Posterior vena cava (tissue), 2 donors: ENCODE results near the gene CCNL2. TPM values are rescaled to one million over a fixed set of nuclear protein-coding genes. Genes with fewer than 3 reads are reported as not detected.

Source experiments
- DNase-seq: peaks from one replicate; pipeline ENCODE4 v3.0.0-alpha.2; 2020; ENCODE audit warnings: low spot score
- intact Hi-C, 2 donors: fragments of 100-400 bp; cut with DNase I; formaldehyde crosslinking; loops; one replicate each; pipeline versions ENCODE4 v1.14.1 to v1.14.2; 2022 to 2023
- total RNA-seq, 2 donors: library from RNA; stranded (reverse); fragmentation: NEBNext Ultra II Directional; extraction: Animal tissue kit (Norgen Biotek cat#: 25700); gene quantifications; one replicate each; pipeline ENCODE4 v1.2.1, GENCODE V29; 2021
- donor health status: DM: yes; HTN: yes; CAD: no.
- donor health status: DM: yes; HTN: yes; CAD: no.

The CCNL2 gene
- total RNA-seq, 2 donors from 2014 or later: 102 to 109 TPM

DNA sequence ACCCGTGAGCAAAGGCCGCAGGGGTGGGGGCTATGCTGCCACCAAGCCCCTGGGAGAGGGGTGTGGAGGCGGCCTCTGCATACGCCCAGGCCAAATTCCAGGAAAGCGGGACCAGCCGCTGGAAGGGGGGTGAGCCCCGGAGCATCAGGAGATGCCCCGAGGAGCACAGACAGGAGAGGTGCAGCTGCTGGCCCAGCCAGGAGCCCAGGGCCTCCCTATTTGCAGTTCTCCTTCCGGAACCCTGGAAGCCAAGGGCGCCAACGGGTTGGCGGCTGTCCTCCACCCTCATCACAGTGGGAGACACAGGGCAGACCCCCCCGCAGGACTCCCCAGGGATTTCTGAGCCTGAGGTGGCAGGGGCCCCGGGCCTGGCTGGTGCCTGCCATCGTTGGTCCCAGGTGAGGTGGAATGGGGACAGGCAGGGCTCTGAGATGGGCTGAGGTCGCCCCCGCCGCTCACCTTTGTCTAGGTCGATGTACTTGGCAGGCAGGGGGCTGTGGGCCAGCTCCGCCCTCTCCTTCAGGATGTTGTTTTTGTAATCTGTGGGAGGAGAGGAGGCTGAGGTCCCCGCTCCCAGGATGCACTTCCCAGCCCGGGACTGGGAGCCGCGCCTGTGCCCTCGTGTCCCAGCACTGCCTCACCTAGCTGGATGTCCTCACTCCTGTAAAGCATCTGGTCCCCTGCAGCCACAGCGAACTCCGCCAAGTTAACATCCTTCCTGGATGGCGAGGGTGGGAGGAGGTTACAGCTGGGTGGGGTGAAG lies 45.6 kb downstream of the CCNL2 start:
- no peak for DNase-seq
- intact Hi-C loops: no loop called here

DNA sequence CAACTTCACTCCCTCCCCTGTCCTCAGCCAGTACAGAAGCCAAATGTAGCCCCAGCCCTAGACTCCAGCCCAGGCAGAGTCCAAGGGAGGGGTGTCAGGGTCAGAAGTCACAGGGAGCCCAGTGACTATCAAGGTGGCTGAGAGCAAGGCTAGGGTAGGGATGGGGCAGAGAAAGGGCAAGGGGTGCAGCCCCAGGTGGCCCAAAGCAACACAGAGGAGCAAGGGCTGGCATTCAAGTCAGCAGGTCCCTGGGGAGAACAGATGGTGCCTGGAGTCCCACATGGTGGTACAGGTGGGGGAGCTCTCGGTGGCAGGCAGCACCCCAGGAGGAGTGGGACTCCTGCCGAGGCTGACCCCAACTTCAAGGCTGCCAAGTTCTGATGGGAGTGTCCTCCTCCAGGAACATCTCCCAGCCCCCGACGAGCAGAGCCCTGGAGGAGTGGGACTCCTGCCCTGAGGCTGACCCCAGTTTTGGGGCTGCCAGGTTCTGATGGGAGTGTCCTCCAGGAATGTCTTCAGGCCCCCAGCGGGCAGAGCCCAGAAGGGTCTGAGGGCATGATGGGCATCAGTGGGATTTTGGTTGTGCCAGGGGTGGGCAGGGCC lies 46.2 kb downstream of the CCNL2 start:
- intact Hi-C loops: no loop called here
- no peak for DNase-seq

DNA sequence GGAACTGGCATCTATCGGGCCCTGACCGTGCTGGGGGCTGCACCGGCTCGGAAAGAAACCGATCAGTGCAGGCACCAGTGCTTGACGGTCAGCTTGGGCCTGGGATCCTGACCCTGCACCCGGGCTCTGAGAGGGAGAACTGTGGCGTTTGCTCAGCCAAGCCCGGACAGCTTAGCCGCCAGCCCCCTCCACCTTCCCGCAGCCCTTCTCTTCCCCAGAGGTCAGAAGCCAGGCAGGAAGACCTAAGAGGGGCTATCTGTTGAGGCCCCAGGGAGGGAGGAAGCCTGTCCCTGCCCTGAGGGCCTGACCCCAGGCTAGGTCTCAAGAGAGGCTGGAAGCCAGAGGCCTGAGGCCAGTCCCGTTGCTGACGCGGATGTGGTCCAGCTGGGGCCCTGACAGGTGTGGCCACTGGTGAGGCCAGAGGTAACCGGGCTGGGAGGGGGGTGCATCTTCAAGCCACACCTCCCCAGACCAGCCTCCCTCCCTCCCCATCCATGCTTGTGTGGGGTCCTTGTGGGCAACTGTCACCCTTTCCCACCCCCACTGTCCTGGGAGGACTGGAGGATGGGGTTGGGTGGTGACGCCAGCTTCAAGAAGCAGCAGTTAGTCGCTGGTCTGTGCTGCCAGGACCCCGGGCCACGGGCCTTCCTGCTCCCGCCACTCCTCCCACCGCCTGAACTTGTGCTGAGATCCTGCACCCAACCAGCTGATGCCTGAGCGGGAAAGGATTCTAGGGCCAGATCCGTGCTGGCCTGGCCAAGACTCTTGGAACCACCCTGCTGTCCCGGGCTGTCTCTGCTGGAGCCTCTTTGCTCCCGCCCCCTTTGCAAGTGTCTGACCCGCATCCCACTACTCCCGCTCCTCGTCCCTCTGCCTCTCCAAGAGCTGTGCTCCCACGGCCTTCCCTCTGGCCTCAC lies 47.4 kb downstream of the CCNL2 start:
- no peak for DNase-seq
- intact Hi-C loops: no loop called here

DNA sequence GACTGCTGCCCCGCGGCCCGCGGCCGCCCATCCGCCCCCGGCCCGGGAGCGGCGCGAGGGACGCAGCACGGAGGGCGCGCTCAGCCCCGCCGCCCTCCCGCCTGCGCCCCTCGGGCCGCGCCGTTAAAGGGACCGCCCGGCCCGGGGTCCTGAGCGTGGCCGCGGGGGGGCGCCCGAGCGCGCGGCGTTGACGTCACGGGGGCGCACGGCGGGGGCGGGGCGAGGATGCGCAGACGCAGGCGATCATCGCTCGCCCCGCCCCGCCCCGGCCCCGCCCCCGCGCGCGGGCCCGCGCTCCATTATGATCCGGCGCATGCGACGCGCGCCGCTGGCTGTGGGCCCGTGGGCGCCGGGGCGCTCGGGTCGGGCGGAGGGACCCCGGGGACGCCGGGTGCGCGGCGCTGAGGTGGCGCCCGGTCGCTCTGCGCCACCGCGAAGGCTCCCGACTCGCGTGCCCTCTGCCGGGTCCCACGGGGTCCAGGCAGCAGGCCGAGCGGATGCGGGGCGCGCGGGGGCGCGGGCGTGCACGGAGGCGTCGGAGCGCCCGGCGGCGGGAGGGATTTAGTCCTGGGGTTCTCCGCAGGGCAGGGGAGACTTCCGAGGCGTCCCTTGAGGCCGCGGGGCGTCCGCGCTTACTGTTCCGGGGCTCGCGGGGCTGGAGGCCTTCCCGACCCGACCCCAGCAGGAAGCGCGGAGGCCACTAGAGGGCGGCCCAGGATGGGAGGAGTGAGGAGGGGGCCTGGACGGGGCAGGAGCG lies 49.7 kb downstream of the CCNL2 start, which contains the start of gene DVL1:
Gene DVL1 (minus strand): TSS at position 163 of the 757 bp plus-strand sequence. CDS start 353 bp downstream, outside the sequence.
- DNase-seq: no peak
- intact Hi-C loops: loop anchor here in 1 of 2 donors (5.0 kb wide), 1 partner anchor 37 kb away; no protein-coding TSS in a partner anchor

DNA sequence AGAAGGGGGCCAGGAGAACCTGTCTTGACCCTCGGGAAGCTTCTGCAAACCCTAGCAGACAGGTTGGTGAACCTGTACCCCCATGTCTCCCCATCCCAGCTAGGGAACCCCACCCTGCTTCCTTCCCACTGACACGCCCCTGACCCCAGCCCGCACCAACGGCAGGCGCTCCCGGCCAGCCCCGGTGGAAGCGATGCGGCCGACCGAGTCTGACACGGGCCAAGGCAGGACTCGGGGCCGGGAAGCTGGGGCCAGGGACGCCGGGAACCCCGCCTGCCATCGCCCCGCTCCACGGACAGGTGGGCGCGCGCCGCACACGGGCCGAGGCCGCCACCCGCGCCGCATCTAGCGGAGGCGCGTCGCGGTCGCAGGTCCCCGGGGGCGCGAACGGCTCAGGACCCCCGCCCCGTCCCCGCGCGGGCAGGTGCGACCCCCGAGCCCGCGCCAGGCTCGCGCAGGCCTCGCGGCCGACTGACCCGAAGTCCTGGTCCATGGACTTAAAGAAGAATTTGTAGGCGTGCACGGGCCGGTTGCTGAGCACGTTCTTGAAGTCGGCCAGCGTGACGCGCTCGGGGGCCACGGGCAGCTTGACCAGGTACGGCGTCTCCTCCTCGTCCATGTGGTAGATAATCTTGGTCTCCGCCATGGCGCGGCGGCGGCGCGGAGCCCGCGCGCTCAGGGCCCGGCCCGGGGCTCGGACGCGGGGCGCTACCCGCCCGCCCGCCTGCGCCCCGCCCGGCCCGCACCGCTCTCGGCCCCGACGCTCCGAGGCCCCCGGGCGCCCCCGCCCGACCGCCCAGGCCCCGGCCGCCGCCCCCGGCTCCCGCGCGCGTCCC lies 50.5 kb downstream of the CCNL2 start:
- no peak for DNase-seq
- intact Hi-C loops: loop anchor here in 1 of 2 donors (5.0 kb wide), 1 partner anchor 36 kb away; no protein-coding TSS in a partner anchor

DNA sequence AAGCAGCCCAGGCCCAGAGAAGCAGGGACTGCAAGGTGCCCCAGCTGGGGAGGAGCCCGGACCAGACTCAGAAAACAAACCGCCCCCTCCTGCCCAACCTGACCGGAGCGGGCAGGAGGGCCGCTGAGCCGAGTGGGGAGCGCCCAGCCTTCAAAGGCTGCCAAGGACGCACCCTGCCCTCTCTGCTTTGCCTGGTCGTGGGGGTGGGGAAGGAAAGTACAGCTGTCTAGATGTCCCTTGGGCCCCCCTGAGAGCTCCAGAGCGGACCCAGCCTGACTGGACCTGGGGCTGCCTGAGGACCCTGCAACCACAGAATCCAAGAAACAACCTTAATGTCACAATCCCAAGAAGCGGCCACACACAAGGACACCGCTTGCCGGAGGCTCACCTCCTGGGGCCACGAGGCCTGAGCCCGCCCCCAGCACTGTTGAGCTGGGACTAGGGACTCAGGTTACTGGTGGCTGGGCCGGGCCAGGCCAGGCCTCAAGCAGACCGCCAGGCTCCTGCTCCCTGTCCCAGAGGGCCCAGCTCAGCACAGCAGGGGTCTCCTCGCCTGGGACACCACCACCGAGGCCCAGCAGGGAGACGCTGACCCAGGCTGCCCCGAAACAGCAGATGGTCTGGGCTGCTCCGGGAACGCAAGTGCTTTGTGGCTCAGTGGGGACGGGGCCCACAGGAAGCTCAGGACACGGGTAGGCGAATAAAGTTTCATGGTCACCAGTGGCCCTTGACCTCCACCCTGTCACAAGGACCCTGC lies 51.3 kb downstream of the CCNL2 start:
- no peak for DNase-seq
- intact Hi-C loops: loop anchor here in 1 of 2 donors (5.0 kb wide), 1 partner anchor 36 kb away; no protein-coding TSS in a partner anchor

DNA sequence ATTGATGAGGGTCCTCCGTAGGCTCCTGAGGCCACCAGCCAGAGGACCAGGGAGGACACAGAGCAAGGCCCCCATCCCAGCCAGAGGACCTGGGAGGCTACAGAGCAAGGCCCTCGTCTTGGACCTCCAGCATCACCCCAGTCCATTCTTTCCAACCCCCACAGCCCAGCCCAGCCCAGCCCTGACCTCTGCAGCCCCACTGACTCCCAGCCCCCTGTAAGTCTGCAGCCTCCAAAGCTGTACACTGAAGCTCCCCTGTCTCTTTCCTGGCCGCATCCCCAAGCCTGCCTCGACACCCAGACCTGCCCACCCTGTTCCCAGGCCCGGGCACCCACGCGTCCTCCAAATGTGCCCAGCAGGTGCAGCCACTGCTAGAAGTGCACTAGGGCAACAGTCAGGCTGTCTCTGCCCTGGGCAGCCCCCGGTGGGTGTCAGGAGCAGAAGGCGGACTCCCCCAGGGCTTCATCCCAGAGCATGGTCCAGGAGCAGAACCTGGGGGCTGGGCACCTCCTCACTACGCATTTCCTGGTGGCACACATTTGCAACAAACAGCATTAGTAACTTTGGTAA lies 52.0 kb downstream of the CCNL2 start:
- intact Hi-C loops: loop anchor here in 1 of 2 donors (5.0 kb wide), 1 partner anchor 35 kb away; no protein-coding TSS in a partner anchor
- no peak for DNase-seq

DNA sequence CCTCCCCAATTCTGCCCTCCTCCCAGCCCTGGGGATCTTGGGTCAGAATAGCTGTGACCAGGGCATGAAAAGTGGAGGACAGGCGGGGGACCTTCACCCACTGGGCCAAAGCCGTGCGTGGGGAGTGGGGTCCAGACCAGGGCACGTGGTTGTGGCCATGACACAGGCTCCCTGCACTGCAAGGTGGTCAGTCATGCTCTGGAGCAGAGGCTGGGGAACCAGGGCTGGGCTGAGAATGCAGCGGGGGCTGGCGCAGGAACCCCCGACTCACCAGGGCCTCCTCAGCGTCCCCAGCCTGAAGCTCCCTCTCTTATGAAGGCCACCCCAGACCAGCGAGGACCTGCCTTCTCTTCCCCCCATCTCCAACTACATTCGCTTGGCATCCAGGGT lies 52.6 kb downstream of the CCNL2 start:
- intact Hi-C loops: loop anchor here in 1 of 2 donors (5.0 kb wide), 1 partner anchor 34 kb away; no protein-coding TSS in a partner anchor
- no peak for DNase-seq

DNA sequence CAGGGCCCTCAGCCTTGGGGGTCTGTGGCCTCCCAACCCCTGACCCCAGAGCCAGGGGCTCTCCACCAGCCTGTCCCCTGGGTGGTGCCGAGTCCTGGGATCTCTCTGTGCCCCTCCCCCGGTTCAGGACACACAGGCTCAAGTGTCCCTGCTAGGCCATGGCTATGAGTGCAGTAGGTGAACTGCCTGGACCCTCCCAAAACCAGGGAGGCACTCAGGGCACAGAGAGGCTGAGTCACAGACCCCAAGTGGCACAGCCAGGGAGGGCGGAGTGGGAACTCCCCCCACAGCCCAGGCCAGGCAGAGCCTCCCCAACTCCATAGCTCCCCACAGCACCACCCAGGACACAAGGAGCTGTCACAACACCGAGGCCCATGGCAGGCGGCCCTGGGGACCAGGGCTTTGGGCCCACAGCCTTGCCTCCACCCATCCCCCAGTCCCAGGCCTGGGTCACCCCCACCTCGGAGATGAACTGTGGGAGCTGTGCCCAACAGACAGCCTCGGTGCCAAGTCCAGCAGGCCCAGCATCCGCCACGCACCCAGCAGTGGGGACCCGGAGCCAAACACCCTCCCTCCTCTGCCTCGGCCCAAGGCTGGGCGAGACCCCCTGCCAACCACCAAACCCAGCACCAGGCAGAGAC lies 53.2 kb downstream of the CCNL2 start:
- intact Hi-C loops: loop anchor here in 1 of 2 donors (5.0 kb wide), 1 partner anchor 34 kb away; no protein-coding TSS in a partner anchor
- DNase-seq: no peak

DNA sequence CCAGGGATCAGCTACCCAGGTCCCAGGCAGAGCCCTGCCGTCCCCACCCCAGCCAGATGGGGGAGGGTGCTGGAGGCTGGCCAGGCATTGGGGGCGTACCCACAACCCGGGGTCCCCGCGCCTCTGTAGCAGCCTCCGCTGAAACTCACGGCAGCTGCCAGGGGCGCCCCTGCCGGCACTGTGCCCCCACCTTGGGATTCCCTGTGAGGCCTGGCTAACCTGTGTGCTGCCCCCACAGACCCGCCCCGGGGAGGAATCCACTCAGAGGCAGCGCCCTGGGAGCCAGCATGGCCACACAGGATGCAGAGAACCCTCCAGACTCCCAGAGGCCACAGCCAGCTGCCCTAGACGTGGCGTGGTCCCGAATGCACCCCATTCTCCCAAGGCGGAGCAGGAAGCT lies 53.8 kb downstream of the CCNL2 start:
- DNase-seq: no peak
- intact Hi-C loops: loop anchor here in 1 of 2 donors (5.0 kb wide), 1 partner anchor 33 kb away; no protein-coding TSS in a partner anchor

DNA sequence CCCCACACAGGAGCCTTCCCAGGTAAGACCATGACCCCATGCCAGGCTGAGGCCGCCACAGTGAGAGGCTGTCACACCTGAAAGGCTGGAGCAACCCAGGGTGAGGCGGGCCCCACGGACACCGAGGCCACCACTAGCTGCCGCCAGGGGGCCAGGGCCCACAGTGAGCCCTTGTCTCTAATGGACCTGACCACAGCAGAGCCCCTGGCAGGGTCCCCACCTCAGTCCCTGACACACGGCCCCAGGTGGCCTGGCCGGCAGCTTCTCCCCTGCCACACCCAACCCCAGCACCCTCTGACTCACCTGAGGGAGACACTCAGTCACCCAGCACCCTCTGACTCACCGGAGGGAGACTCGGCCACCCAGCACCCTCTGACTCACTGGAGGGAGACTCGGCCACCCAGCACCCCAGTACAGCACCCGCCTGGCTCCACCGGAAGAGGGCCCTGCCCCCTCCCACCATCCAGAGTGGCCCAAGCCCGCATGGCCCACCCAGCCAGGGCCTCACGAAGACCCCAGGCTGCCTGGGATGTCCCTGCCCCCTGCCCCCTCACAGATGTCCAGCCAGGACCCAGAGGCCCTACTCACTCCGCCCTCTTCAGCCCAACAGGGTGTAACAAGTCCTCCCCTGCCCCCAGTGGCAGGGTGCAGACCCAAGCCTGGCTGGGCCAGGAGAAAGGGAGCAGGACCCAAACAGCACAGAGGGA lies 54.3 kb downstream of the CCNL2 start:
- no peak for DNase-seq
- intact Hi-C loops: loop anchor here in 1 of 2 donors (5.0 kb wide), 1 partner anchor 33 kb away; no protein-coding TSS in a partner anchor

DNA sequence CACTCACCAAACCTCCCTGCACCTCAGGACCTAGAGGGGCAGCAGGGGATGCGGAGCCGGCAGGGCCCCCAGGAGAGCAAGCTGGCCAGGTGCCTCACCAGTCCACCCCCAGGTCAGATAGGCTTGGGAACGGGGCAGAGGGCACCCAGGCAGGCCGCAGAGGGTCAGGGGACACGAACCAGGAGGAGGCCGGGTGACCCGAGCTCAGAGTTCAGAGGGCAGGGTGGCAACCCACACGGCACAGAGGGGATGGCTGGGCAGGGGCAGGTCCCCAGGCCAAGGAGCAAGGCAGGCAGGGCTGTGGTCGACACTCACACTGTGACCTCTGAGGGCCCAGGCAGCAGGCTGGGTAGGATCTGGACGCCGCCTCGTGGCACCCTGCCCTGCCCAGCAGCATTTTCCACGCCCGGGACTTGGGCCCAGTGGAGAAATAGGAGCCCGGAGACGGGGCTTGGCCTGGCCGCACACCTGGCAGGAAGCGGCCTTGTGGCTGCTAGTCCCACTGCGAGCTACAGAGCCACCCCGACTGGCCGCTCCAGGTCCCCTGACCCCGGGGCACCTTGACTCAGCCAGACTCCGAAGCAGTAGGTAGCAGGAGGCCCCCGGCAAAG lies 55.2 kb downstream of the CCNL2 start:
- no peak for DNase-seq
- intact Hi-C loops: no loop called here

DNA sequence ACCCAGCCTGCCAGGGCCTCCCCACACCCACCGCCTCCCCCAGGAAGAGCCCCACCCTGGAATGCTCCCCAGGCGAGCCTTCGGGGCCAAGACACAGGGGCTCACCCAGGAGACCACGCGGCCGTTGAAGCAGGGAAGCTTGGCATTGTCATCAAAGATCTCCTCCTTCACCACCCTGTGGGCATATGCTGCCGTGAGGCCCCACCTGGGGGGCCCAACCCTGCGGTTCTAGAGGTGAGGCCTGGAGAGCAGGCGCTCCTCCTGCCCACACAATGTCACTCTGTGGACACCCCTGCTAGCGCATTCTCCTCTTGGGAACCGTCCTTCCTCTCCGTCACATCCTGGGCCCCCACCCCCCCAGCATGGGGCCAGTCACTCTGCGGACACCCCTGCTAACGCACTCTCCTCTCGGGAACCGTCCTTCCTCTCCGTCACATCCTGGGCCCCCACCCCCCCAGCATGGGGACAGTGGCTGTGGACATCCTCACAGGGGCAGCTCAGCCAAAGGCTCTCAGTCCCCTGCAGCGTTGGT lies 56.5 kb downstream of the CCNL2 start:
- intact Hi-C loops: no loop called here
- DNase-seq: no peak

DNA sequence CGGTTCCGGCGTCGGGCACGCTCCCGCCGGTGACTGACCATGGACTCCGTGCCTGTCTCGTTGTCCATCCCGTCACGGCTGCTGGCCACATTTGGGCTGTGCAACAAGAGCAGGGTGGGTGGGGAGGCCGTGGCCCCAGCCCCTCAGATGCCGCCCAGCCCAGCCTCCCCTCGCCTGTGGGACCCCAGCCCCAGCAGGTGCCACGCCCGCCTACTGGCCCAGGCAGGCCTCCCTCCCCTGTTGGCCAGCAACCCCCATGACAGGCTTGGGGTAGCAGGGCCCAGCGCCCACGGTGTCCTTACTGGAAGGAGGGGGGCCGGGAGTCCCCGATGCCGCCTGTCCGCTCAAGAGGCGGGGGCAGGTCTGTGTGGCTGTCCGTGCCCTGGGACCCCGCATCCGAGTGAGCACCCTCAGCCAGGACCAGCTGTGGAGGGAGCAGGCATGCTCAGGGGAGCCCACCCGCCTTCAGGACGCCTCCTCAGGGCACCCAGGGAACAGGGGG lies 57.0 kb downstream of the CCNL2 start:
- DNase-seq: no peak

DNA sequence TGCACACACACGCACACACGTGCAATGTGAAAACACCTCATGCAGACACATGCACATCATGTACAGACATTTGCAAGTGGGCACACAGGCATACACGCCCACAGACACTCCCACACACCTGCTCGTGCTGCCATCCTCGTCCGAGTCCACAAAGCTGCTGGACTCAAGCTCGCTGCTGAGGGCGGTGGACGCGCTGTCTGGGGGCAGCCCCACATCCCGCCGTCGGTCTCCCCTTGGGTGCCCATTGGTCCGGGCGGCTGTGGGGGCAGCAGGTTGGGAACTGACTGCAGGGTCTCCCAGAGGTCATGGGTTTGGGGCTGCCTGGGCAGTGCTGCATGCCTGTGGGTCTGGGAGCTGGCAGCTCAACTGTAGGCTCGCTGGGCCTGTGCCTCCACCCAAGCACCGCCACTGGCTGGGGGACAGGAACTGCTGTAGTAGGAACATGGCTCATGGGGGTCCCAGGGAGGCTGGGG lies 57.5 kb downstream of the CCNL2 start:
- DNase-seq: no peak
- intact Hi-C loops: no loop called here

More for the DNA sequence above, 57.0 kb downstream of the CCNL2 start:
- intact Hi-C loops: no loop called here
